Astrocyte (in vitro differentiated cells and primary cell): Measurements from ENCODE around the gene LMLN. TPM values are rescaled to one million over a fixed set of nuclear protein-coding genes. Genes with fewer than 3 reads are reported as not detected.
"Not testable (repeated sequence)": the region's sequence is repeated elsewhere in the genome, so short reads cannot be mapped to it uniquely, and the experiment has no call there.

Experiments used
- DNase-seq: peaks from one replicate; pipeline ENCODE4 v3.0.0-alpha.2; 2010; ENCODE audit warnings: low read depth
- FAIRE-seq: peaks from 2 replicates; lab custom pipeline; 2011; peaks lifted over from hg19 to GRCh38; lab: Jason Lieb, UNC
- H2AFZ ChIP-seq: 2 replicates; pipeline ENCODE4 v1.6.0; 2012; ENCODE audit warnings: low read depth, low read length, inconsistent platforms
- H3K27ac ChIP-seq: 2 replicates; pipeline ENCODE4 v1.5.1; 2011; ENCODE audit warnings: low read depth, low read length, inconsistent platforms
- H3K27me3 ChIP-seq: 2 replicates; pipeline ENCODE4 v1.6.0; 2011; ENCODE audit warnings: low read length, inconsistent platforms; ENCODE audit not compliant: insufficient read depth
- H3K36me3 ChIP-seq: 2 replicates; pipeline ENCODE4 v1.5.1; 2011; ENCODE audit warnings: low read length, inconsistent platforms; ENCODE audit not compliant: insufficient read depth
- H3K4me1 ChIP-seq: 2 replicates; pipeline ENCODE4 v1.5.1; 2011; ENCODE audit warnings: low read length, inconsistent platforms; ENCODE audit not compliant: insufficient read depth
- H3K4me2 ChIP-seq: 2 replicates; pipeline ENCODE4 v1.6.0; 2012; ENCODE audit warnings: low read length, inconsistent platforms
- H3K4me3 ChIP-seq: 2 replicates; pipeline ENCODE4 v1.5.1; 2011; ENCODE audit warnings: low read depth, mild to moderate bottlenecking, low read length, inconsistent platforms; ENCODE audit not compliant: insufficient read depth
- H3K79me2 ChIP-seq: 2 replicates; pipeline ENCODE4 v1.6.0; 2012; ENCODE audit warnings: mild to moderate bottlenecking, low read length, inconsistent platforms; ENCODE audit not compliant: insufficient read depth
- H3K9ac ChIP-seq: 2 replicates; pipeline ENCODE4 v1.6.0; 2012; ENCODE audit warnings: mild to moderate bottlenecking, low read length, inconsistent platforms
- H3K9me3 ChIP-seq: 2 replicates; pipeline ENCODE4 v1.5.1; 2012; ENCODE audit warnings: low read depth, mild to moderate bottlenecking, low read length, inconsistent platforms; ENCODE audit not compliant: insufficient read depth
- H4K20me1 ChIP-seq: 2 replicates; pipeline ENCODE4 v1.6.0; 2012; ENCODE audit warnings: low read length, inconsistent platforms; ENCODE audit not compliant: insufficient read depth
- H3K27ac Mint-ChIP-seq: one replicate; pipeline ENCODE4 v1.8.0; 2021; ENCODE audit warnings: mild to moderate bottlenecking, mixed read lengths; ENCODE audit not compliant: unreplicated experiment
- H3K27me3 Mint-ChIP-seq: one replicate; pipeline ENCODE4 v1.8.0; 2021; ENCODE audit warnings: low read depth, mixed read lengths; ENCODE audit not compliant: unreplicated experiment
- H3K36me3 Mint-ChIP-seq: one replicate; pipeline ENCODE4 v1.8.0; 2021; ENCODE audit warnings: low read depth, mixed read lengths; ENCODE audit not compliant: unreplicated experiment
- H3K4me1 Mint-ChIP-seq: one replicate; pipeline ENCODE4 v1.8.0; 2021; ENCODE audit warnings: low read depth, mixed read lengths; ENCODE audit not compliant: unreplicated experiment
- H3K4me3 Mint-ChIP-seq: one replicate; pipeline ENCODE4 v1.8.0; 2021; ENCODE audit warnings: mild to moderate bottlenecking, moderate library complexity, mixed read lengths; ENCODE audit not compliant: unreplicated experiment
- H3K9me3 Mint-ChIP-seq: one replicate; pipeline ENCODE4 v1.8.0; 2021; ENCODE audit warnings: mild to moderate bottlenecking, mixed read lengths; ENCODE audit not compliant: unreplicated experiment
- CTCF ChIP-seq: IDR thresholded peaks from 2 replicates; pipeline ENCODE4 v1.5.1; 2011; ENCODE audit warnings: low read depth, mild to moderate bottlenecking, inconsistent platforms, low read length, moderate library complexity; ENCODE audit not compliant: insufficient read depth
- EZH2 ChIP-seq: IDR thresholded peaks from 2 replicates; pipeline ENCODE4 v1.6.1; 2012; ENCODE audit warnings: mild to moderate bottlenecking, low read length, inconsistent platforms; ENCODE audit not compliant: insufficient read depth
- total RNA-seq: library from RNA; stranded (reverse); gene quantifications from 2 replicates; pipeline ENCODE4 v1.2.1, GENCODE V29; 2021

LMLN gene
- total RNA-seq, 1 donor from 2014 or later = 6.5 TPM

DNA sequence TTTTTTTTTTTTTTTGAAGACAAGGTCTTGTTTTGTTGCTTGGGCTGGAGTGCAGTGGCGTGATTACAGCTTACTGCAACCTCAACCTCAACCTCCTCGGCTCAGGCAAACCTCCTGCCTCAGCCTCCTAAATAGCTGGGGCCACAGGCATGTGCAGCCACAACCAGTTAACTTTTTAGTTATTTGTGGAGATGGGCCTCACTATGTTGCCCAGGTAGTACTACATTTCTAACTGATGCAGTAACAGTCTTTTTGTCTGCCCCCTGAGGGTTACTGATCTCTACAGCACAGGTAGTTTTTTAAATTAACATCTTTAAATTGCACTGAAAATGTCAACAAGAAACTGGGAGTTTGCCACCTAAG, 3.4 kb upstream of the LMLN start:
- peaks cover 46% of the 10 kb centered on the region for H3K36me3 ChIP-seq
- no peaks in the 10 kb centered on the region for H3K9me3 ChIP-seq
- peaks cover 59% of the 10 kb centered on the region for H4K20me1 ChIP-seq
- Mint-ChIP-seq H3K36me3 (peaks cover 35% of the 10 kb centered on the region), H3K9me3 (no peaks in the 10 kb centered on the region), H3K4me3 (no peak overlapping the region), H3K4me1 (peaks cover 40% of the 10 kb centered on the region), H3K27ac (peak overlapping the region; percentile 8), H3K27me3 (no peaks in the 10 kb centered on the region)
- H3K4me2 ChIP-seq = peak overlapping the region; percentile 54
- peak overlapping the region; percentile 59 for H3K27ac ChIP-seq
- TF ChIP-seq EZH2 = no peak
- no peak for TF ChIP-seq CTCF
- no peak overlapping the region for H2AFZ ChIP-seq
- H3K4me1 ChIP-seq = peaks cover 56% of the 10 kb centered on the region
- FAIRE-seq (no peak), DNase-seq (no peak)
- H3K4me3 ChIP-seq = no peak overlapping the region
- H3K27me3 ChIP-seq = no peaks in the 10 kb centered on the region
- H3K9ac ChIP-seq = peak overlapping the region; percentile 12
- H3K79me2 ChIP-seq = peaks cover 43% of the 10 kb centered on the region

- peak overlapping the region; percentile 8 for H3K27ac Mint-ChIP-seq
- TF ChIP-seq EZH2 (no peak), CTCF (no peak)
- Histone ChIP-seq H3K79me2 (peaks cover 32% of the 10 kb centered on the region), H4K20me1 (peaks cover 47% of the 10 kb centered on the region), H3K9me3 (no peaks in the 10 kb centered on the region), H3K4me3 (no peak overlapping the region), H2AFZ (no peak overlapping the region), H3K4me2 (peak overlapping the region; percentile 54), H3K9ac (peak overlapping the region; percentile 32), H3K36me3 (peaks cover 38% of the 10 kb centered on the region), H3K4me1 (peaks cover 47% of the 10 kb centered on the region), H3K27ac (peak overlapping the region; percentile 56), H3K27me3 (no peaks in the 10 kb centered on the region)
- H3K4me3 Mint-ChIP-seq = no peak overlapping the region
- peaks cover 28% of the 10 kb centered on the region for H3K36me3 Mint-ChIP-seq
- peaks cover 38% of the 10 kb centered on the region for H3K4me1 Mint-ChIP-seq
- no peak for FAIRE-seq
- H3K27me3 Mint-ChIP-seq = no peaks in the 10 kb centered on the region
- no peak for DNase-seq
- no peaks in the 10 kb centered on the region for H3K9me3 Mint-ChIP-seq
Observed at GRCh38 chr3:197957790-197958133, 2.3 kb upstream of the LMLN start.

DNA sequence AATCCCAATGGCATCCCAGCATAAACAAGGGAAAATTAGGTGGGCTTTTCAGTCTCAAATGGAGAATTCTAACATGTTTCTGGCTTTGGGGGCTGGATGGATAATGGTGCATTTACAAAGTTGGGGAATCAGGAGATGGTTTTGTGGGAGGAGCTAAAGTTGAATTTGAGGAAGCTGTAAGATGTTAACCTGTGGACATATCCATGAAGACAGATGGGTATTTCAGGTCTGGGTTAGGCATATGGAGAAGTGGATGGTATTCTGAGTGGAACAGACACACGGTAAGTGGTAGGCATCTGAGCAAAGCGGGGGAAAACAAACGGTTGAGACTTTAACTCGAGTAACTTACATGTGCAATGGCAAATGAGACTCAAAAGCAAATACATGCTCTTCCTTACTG, 1.7 kb upstream of the LMLN start:
- FAIRE-seq (no peak), DNase-seq (no peak)
- Histone ChIP-seq H3K27me3 (no peaks in the 10 kb centered on the region), H3K4me2 (peak overlapping the region; percentile 94), H3K9me3 (no peaks in the 10 kb centered on the region), H4K20me1 (peaks cover 41% of the 10 kb centered on the region), H3K79me2 (peaks cover 26% of the 10 kb centered on the region), H3K9ac (no peak overlapping the region), H3K4me3 (no peak overlapping the region), H3K36me3 (peaks cover 33% of the 10 kb centered on the region), H2AFZ (no peak overlapping the region), H3K4me1 (peaks cover 42% of the 10 kb centered on the region), H3K27ac (no peak overlapping the region)
- H3K4me3 Mint-ChIP-seq = no peak overlapping the region
- peaks cover 22% of the 10 kb centered on the region for H3K36me3 Mint-ChIP-seq
- no peaks in the 10 kb centered on the region for H3K9me3 Mint-ChIP-seq
- H3K27ac Mint-ChIP-seq = peak overlapping the region; percentile 21
- no peaks in the 10 kb centered on the region for H3K27me3 Mint-ChIP-seq
- peaks cover 36% of the 10 kb centered on the region for H3K4me1 Mint-ChIP-seq
- no peak for TF ChIP-seq EZH2
- TF ChIP-seq CTCF = no peak

- H3K9ac ChIP-seq, H3K27me3 ChIP-seq, H2AFZ ChIP-seq, H3K9me3 ChIP-seq, H3K27ac ChIP-seq, FAIRE-seq, H3K27me3 Mint-ChIP-seq, H3K9me3 Mint-ChIP-seq, DNase-seq: not testable (repeated sequence)
- H3K4me3 ChIP-seq = peak overlapping the region; percentile 90
- Mint-ChIP-seq H3K4me1 (peaks cover 31% of the 10 kb centered on the region), H3K27ac (peak overlapping the region; percentile 10), H3K36me3 (peaks cover 18% of the 10 kb centered on the region), H3K4me3 (peak overlapping the region; percentile 89)
- peaks cover 28% of the 10 kb centered on the region for H3K36me3 ChIP-seq
- peaks cover 37% of the 10 kb centered on the region for H3K4me1 ChIP-seq
- peaks cover 36% of the 10 kb centered on the region for H4K20me1 ChIP-seq
- H3K79me2 ChIP-seq = peaks cover 21% of the 10 kb centered on the region
- peak overlapping the region; percentile 94 for H3K4me2 ChIP-seq
Observed at GRCh38 chr3:197958848-197959247, 1.2 kb upstream of the LMLN start.
